Endothelial cell (in vitro differentiated cells): ENCODE measurements around the gene UBAC1. TPM values are rescaled to one million over a fixed set of nuclear protein-coding genes. Genes with fewer than 3 reads are reported as not detected.

Experiments used
- DNase-seq: peaks from one replicate; pipeline ENCODE4 v3.0.0; 2021; ENCODE audit warnings: low spot score
- H3K27ac Mint-ChIP-seq: one replicate; pipeline ENCODE4 v1.8.0; 2021; ENCODE audit warnings: mixed read lengths, inconsistent platforms; ENCODE audit not compliant: unreplicated experiment
- H3K27me3 Mint-ChIP-seq: one replicate; pipeline ENCODE4 v1.8.0; 2021; ENCODE audit warnings: mild to moderate bottlenecking, moderate library complexity, mixed read lengths, inconsistent platforms; ENCODE audit not compliant: unreplicated experiment
- H3K36me3 Mint-ChIP-seq: one replicate; pipeline ENCODE4 v1.8.0; 2021; ENCODE audit warnings: mild to moderate bottlenecking, low read depth, mixed read lengths, inconsistent platforms; ENCODE audit not compliant: unreplicated experiment
- H3K4me1 Mint-ChIP-seq: one replicate; pipeline ENCODE4 v1.8.0; 2021; ENCODE audit warnings: mild to moderate bottlenecking, mixed read lengths, inconsistent platforms; ENCODE audit not compliant: unreplicated experiment
- H3K4me3 Mint-ChIP-seq: one replicate; pipeline ENCODE4 v1.8.0; 2021; ENCODE audit warnings: mild to moderate bottlenecking, mixed read lengths, inconsistent platforms; ENCODE audit not compliant: unreplicated experiment
- H3K9me3 Mint-ChIP-seq: one replicate; pipeline ENCODE4 v1.8.0; 2021; ENCODE audit warnings: mixed read lengths, inconsistent platforms; ENCODE audit not compliant: unreplicated experiment
- CTCF ChIP-seq: fragments of 200-600 bp; sonication (generic); IDR thresholded peaks from one replicate; pipeline ENCODE4 v1.5.0; 2021; ENCODE audit warnings: antibody characterized with exemption; ENCODE audit not compliant: unreplicated experiment
- total RNA-seq: library from RNA; stranded (reverse); fragmentation: NEBNext Ultra II Directional; extraction: Animal tissue kit (Norgen Biotek cat#: 25700); gene quantifications from one replicate; pipeline ENCODE4 v1.2.1, GENCODE V29; 2021; ENCODE audit not compliant: unreplicated experiment

UBAC1 gene
- total RNA-seq, 1 donor from 2014 or later: 46.8 TPM

- H3K27me3 Mint-ChIP-seq: peaks cover 2% of the 10 kb centered on the region
- H3K27ac Mint-ChIP-seq: no peak overlapping the region
- no peak overlapping the region for H3K4me3 Mint-ChIP-seq
- no peak for TF ChIP-seq CTCF
- H3K4me1 Mint-ChIP-seq: no peaks in the 10 kb centered on the region
- H3K36me3 Mint-ChIP-seq: peaks cover 7% of the 10 kb centered on the region
- no peak for DNase-seq
- no peaks in the 10 kb centered on the region for H3K9me3 Mint-ChIP-seq
Observed at GRCh38 chr9:135928074-135928730, 33.0 kb downstream of the UBAC1 start.

DNA sequence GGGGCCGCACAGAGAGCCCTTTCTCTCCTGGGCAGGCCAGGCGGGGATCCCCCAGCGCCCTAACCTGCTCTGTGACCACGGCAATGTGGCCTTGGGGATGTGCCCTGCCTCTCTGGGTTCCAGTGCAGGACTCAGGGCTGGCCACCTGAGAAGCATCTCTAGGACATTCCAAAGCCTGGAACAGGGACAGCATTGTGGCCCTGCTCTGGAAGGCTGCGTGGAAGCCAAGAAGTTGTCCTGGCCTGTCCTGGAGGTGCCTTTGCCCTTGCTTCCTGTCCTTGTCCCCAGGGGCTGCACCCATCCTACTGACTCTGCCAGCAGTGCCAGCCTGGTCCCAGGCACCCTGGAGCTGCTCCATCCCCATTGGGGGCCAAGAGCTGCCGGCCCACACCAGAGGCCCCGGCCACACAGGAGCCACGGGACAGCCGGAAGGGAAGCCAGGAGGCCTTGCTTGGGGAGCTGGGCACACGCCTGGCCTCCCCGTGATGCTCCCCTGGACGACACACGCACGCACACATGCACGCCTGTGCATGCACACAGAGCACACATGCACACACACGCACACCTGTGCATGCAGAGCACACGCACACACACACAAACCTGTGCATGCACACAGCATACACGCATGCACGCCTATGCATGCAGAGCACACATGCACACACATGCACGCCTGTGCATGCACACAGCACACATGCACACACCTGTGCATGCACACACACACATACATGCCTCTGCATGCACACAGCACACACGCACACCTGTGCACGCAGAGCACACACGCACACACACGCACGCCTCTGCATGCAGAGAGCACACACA lies 33.8 kb downstream of the UBAC1 start:
- no peak overlapping the region for H3K4me3 Mint-ChIP-seq
- H3K27me3 Mint-ChIP-seq: peaks cover 2% of the 10 kb centered on the region
- H3K27ac Mint-ChIP-seq: no peak overlapping the region
- H3K4me1 Mint-ChIP-seq: no peaks in the 10 kb centered on the region
- TF ChIP-seq CTCF: no peak
- H3K9me3 Mint-ChIP-seq: no peaks in the 10 kb centered on the region
- peaks cover 3% of the 10 kb centered on the region for H3K36me3 Mint-ChIP-seq
- DNase-seq: no peak

GRCh38 chr9:135926402-135927194 lies 34.6 kb downstream of the UBAC1 start:
- Mint-ChIP-seq H3K27ac (no peak overlapping the region), H3K9me3 (no peaks in the 10 kb centered on the region), H3K36me3 (no peaks in the 10 kb centered on the region), H3K4me1 (no peaks in the 10 kb centered on the region), H3K4me3 (no peak overlapping the region), H3K27me3 (peaks cover 2% of the 10 kb centered on the region)
- DNase-seq: no peak
- no peak for TF ChIP-seq CTCF

DNA sequence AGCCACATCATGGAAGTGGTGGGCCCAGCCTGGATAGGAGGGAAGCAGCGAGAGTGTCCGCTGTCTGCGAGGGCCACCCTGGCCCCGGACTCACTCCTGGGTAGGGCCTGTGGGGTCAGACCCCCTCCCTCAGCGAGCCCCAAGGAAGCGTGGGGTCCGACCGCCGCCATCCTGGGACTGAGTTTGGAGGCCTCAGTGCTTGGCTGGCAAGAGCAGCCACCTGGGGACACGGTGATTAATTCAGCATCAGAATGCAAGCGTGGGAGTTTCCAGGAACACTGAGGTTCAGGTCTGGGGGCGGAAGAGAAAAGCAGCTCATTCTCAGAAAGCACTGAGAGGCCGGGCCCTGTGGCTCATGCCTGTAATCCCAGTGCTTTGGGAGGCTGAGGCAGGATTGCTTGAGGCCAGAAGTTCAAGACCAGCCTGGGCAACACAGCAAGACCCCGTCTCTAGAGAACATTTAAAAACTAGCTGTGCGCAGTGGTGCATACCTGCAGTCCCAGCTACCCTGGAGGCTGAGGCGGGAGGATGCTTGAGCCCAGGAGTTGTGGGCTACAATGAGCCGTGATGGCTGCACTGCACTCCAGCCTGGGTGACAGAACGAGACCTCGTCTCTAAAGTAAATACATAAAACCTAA lies 35.6 kb downstream of the UBAC1 start:
- no peak for TF ChIP-seq CTCF
- Mint-ChIP-seq H3K27ac (no peak overlapping the region), H3K9me3 (no peaks in the 10 kb centered on the region), H3K4me1 (no peaks in the 10 kb centered on the region), H3K27me3 (peaks cover 2% of the 10 kb centered on the region), H3K36me3 (no peaks in the 10 kb centered on the region), H3K4me3 (no peak overlapping the region)
- DNase-seq: no peak
